Measurements from ENCODE around the gene ELMO1.

DNA sequence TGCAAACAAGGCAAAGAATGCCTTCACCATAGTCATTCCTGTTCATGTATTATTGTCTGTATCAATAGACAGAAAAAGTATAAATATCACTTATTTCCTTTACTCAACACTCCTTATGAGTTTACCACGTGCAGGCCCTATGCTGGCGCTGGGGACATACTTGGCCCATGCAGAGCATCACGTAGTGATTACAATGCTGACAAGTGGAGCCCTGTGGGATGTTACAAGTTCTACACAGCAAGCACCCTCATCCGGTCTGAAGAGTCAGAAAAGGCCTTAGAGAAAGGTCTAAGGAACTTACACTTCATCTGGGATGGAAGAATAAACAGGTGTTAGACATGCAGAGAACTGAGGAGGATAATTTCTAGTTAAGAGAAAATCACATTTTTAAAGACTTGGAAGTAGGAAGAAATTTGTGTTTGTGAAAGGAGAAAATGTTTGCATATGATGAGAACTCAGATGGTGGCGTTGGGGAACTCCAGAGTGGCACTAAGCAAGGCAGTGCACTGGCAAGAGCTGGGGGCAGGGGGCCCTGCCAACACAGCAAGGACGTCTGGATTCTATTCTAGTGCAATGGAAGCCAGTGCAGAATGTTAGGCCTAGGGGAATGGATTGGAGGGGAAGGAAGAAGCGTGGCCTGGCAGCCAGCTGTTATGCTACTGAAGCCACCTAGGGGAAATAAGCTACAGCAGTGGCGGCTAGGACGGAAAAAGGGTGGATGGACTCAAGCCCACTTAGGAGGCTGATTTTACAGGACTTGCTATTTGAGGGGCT is 116.2 kb downstream of the ELMO1 start:
- TF ChIP-seq CTCF (IDR thresholded peaks at IDR 0.05) (no peak), POLR2A (IDR thresholded peaks at IDR 0.05) (no peak)

Data from lower leg skin (tissue), 3 donors.